Sigmoid colon (tissue), 4 donors: Measurements from ENCODE around the gene GMPR2.

Experiments used
- EP300 ChIP-seq, 4 donors: sonication (generic); formaldehyde crosslinking; IDR thresholded peaks; one replicate each; pipeline ENCODE4 v1.6.1; 2017; ENCODE audit warnings: antibody characterized with exemption in 4 of 4
- POLR2A ChIP-seq, 2 donors: fragments of 450-650 bp; IDR thresholded peaks; one replicate each; pipeline ENCODE4 v1.6.1; 2016; ENCODE audit warnings: antibody characterized with exemption in 2 of 2, mild to moderate bottlenecking in 2 of 2, moderate library complexity in 2 of 2

DNA sequence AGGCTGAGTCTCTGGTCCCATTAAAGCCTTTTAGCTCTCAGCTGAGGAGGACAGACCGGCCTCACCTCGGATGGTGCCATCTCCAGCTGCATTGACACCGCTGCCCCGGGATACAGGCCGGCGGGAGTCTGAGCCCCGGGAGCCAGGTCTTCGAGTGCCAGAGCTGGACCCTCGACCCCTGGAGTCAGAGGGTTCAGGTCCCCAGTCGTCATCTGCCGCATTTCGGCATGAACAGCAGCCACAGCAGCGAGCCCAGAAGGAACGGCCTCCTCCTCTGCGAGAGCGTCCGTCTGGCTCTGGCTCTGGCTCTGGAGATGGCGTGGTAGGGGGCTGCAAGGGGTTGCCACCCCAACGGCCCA is 29.2 kb downstream of the GMPR2 start:
- TF ChIP-seq EP300 (IDR thresholded peaks at IDR 0.05) = no peak
- no peak for TF ChIP-seq POLR2A (IDR thresholded peaks at IDR 0.05)
